ENCODE results near the gene FZD1.

DNA sequence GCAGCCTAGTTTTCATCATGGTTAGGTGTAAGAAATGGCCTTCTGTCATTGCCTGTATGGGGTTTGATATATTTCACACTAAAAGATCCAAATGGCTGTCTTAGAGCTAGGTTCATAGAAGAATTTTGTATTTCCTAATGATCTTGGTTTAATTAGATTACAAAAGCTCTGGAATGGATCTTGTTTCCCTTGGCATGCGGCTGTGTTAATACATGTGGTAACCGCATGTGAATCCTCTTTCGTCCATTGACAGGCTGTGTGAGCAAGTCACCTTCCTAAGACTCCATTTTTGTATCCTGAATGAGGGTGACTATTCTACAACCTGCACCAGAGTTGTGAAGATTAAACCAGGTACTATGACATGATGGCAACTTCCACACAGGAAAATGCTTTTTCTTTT lies 12.4 kb upstream of the FZD1 start:
- TF ChIP-seq YY1 (IDR thresholded peaks at IDR 0.05; ENCODE audit: insufficient read depth, insufficient read length) (no peak), SUZ12 (IDR thresholded peaks at IDR 0.05; ENCODE audit: extremely low read depth, insufficient read depth, insufficient read length) (no peak), ZNF274 (IDR thresholded peaks at IDR 0.05; ENCODE audit: low read depth, low read length) (no peak)
